DMS114 treated with DMSO at 0.1 percent for 48 hours (cell line): ENCODE measurements around the gene GAB4.
"Not testable (repeated sequence)": the region's sequence is repeated elsewhere in the genome, so short reads cannot be mapped to it uniquely, and the experiment has no call there.

ENCODE experiments used
- DNase-seq: peaks from one replicate; lab custom pipeline; 2025; ENCODE audit not compliant: unreplicated experiment; lab: John Stamatoyannopoulos, UW

GAB4 gene

GRCh38 chr22:16960220-16960883, 47.7 kb downstream of the GAB4 start:
- DNase-seq: no peak

DNA sequence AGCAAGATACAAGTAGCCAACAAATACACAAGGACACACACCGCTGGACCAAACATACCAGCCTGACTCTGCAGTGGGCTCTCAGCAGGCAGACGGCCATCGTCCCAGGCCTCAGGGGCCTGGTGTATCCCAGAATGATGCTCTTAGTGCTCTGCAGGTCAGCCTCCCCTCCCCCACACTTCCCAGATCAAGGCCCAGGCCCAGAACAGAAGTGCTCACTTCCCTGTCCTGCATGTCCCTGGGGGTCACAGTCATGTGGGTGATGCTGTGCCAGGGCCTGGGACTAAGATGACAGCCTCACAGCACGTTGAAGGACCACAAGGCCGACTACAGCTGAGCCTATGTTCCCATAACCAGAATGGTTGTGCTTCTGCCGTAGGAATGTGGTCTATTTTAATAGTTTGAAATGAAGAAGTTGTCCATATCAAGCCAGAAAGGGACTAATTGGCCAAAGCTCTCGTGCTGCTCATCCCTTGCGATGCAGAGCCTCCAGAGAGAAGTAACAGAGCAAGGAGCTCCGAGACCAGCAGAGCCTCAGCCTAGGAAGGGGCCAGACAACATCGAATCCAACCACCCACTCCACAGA, 48.6 kb downstream of the GAB4 start:
- DNase-seq: no peak

GRCh38 chr22:16958475-16958874, 49.5 kb downstream of the GAB4 start:
- DNase-seq: no peak

- no peak for DNase-seq
Measured at GRCh38 chr22:16957781-16958180, 50.2 kb downstream of the GAB4 start.

DNA sequence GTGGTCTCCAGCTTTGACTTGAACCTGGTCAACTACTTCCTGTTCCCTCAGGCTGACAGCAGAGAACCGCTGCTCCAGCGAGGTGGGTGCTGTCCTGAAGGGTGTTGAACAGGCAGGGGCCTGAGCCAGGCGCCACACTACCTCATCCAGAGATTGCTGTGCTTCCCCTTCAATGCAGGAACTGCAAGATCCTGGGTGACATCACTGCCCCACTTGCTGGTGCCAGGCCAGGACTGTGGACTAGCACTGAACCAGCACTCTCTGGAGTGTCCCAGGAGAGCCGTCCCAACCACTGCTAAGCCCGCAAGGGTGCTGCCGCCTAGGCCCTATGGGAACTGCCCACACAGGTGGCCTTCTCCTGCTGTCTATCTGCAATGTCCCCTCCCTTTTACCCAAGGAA, 51.7 kb downstream of the GAB4 start:
- DNase-seq: no peak

DNA sequence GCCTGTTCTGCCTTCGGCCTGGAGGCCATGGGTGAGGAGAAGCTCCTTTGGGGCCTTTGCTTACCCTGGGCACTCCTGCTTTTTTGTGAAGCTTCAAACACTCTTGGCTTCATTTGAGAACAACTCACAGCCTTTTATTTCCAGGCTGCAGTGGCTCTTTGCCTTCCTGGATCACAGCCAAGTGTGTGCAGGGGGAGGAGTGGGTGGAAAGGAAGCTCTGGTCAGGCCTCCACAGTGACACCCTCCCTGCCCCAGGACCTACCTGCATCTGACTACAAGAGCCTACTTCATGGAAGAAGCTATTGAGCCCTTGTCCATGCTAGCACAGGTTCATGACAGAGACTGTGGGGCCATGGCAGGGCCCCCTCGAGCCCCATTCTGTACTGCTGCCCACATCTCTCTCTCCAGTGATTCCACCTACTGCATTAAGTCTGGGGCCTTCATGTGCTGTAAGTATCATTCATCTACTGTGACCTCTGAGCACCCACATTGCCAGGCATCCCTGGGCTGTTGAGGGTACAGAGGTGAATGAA, 52.3 kb downstream of the GAB4 start:
- DNase-seq: no peak

DNA sequence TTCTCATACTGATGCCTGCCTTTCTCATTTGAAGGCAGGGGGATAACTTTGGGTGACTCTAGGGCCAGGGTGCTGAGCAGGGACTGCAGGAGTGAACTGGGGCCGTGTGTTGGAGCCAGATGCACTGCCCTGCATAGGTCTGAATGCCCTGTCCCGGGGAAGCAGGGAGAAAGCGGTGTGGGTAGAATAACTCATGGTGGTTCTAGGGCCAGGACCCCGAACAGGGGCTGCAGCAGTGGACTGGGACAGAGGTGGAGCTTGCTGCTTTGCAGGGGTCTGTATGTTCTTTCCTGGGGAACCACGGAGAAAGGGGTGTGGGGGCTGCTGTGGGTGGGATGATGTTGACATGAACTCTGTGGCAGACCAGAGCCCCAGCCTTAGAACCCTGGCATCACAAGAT, 52.9 kb downstream of the GAB4 start:
- no peak for DNase-seq

DNA sequence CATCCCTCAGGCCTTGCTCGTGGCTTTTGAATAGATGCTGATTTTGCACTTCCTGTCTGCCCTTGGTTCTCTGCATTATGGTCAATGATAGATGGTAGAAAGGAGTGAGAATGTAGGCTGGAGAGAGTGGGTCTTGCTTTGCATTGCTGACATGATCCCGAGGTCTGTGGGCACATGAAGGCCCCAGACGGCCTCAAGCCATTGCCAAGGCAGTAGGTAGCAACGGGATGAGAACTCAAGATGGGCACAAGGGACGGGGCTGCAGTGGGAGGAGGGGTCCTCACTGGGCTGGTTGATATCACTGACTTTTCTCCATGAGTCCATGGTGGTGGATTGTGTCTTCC, 54.0 kb downstream of the GAB4 start:
- DNase-seq: no peak

- no peak for DNase-seq
Measured at GRCh38 chr22:16953206-16954059, 54.6 kb downstream of the GAB4 start.

DNA sequence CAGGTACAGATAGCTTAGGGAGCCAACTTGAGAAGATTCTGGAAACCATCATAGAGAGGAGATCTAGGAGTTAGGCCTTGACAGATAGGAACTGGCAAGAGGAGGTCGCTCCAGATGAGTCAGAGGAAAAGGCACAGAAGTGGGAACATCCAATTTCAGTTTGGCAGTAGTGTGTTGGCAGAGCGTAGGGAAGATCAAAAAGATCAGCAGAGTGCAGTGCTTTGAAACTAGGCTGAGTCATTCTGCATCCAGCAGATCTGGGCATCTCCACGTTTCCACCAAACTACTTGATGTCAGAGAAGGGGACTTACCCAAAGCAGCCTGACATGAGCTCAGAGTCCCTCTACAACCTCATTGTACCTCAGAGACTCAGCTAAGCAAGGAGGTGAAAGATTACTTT, 58.5 kb downstream of the GAB4 start:
- DNase-seq: no peak

GRCh38 chr22:16937811-16938210, 70.2 kb downstream of the GAB4 start:
- DNase-seq: no peak

- not testable (repeated sequence) for DNase-seq
Measured at GRCh38 chr22:16937209-16937608, 70.8 kb downstream of the GAB4 start.

- DNase-seq: no peak
Measured at GRCh38 chr22:16936625-16937024, 71.4 kb downstream of the GAB4 start.

GRCh38 chr22:16935209-16935608, 72.8 kb downstream of the GAB4 start:
- DNase-seq: no peak

DNA sequence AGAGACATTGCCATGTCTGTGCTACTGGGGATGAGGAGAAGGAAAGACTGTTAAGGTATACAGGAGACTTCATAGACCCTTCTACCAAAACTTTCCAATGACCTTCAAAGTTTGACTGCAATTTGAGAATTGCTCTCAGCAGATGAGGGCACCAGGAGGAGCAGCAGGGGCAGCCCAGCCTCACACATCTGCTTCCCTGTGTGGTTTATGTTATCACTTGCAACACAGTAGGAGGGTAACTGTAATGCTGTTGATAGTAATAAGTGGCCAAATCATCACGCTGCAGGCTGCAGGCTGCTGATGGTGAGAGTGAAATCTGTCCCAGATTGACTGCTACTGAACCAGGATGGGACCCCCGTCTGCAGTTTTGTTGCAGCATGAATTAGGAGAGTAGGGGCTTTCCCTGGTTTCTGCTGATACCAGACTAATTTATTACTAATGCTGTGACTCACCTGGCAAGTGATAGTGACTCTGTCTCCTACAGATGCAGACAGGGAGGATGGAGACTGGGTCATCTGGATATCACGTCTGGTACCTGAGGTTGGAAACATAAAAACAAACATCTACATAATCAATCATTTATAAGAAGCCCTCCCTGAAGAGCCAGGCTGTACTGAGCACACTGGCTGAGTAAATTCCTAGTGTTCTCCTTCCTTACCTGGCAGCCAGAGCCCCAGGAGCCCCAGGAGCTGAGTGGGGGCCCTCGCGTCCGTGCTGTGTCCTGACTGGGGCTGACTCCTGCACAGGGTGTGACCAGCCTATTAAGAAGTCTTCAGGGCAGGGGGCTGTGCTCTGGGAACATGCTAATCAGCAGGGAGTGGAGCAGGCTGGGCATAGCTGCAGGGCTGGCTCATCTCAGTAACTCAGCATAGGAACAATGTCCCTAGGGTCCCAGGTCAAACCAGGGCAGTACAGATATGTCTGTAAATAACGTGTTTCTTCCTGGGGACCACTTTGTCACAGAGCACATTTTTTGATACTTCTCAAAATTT, 74.4 kb downstream of the GAB4 start:
- no peak for DNase-seq

DNA sequence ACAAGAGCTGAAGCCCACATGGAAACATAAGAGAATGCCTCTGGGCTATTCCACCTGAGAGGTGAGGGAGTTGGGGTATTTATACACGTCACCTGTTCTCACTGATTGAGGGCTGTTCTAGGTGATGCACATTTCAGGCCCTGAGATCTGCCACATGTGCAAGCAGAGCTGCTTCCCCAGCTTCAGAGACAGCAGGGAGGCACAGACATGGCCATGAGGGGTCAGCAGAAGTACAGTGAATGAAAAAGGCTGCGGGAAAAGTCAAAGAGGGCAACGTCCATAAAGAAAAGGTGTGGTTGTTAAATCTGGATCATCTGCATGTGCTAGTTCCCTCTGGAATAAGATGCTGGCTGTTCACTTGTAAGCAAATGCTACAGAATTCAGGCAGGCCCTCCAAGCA, 75.4 kb downstream of the GAB4 start:
- peak; percentile 15 for DNase-seq

GRCh38 chr22:16925407-16925966, 82.5 kb downstream of the GAB4 start:
- no peak for DNase-seq

DNA sequence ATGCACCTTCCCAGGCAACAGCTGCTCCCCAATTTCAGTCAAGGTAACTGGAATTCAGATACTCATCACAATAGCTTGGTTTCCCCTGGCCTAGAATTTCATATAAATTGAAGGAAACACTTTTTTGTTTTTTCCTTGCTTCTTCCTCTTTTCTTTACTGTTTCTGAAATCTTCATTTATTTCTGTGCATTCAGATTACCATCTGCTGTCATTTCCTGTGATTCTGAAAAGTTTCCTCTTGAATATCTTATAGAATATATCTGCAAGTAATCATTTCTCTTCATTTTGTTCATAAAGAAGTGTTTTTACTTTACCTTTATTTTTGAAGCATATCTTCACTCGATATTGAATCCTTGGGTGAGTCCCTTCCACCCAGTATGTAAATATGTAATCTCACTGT, 85.3 kb downstream of the GAB4 start:
- no peak for DNase-seq

- DNase-seq: no peak
Measured at GRCh38 chr22:16922076-16922475, 85.9 kb downstream of the GAB4 start.

- peak; percentile 43 for DNase-seq
Measured at GRCh38 chr22:16917144-16918003, 90.6 kb downstream of the GAB4 start.
